ENCODE measurements around the gene DUSP16.
A peak's percentile ranks its signal among the peaks of the same experiment; 100 is the strongest.

DUSP16 gene

DNA sequence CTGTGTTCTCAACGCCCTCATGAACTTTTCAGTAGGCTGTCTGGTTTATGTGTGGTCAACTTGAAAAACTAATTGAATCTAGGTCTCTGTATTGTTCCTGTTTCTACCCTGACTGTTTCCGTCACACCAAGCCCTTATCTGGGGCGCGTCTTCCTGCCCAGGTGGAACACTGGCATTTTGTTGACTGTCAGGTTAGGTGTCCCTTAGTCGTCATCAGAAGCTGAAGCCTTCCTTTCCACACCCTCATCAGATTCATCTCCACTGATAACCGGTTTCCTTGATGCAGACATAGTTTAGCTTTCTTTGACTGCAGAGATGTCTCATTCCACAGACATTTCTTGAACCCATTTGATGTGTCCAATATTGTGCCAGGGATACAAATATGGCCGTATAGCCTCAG, 96.5 kb downstream of the DUSP16 start:
- DNase-seq: peak; percentile 75

DNA sequence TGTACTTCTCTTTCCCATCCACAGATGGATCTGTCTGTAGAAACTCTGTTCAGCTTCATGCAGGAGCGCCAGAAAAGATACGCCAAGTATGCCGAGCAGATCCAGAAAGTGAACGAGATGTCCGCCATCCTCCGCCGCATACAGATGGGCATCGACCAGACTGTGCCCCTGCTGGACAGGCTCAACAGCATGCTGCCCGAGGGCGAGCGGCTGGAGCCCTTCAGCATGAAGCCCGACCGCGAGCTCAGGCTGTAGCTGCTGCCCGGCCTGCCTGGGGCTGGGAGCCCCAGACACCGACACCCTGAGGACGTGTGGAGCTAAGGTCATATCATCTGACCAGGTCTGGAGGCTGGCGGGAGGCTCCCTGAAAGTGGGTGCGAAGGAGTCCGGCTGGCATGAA, 97.1 kb downstream of the DUSP16 start:
- no peak for DNase-seq

DNA sequence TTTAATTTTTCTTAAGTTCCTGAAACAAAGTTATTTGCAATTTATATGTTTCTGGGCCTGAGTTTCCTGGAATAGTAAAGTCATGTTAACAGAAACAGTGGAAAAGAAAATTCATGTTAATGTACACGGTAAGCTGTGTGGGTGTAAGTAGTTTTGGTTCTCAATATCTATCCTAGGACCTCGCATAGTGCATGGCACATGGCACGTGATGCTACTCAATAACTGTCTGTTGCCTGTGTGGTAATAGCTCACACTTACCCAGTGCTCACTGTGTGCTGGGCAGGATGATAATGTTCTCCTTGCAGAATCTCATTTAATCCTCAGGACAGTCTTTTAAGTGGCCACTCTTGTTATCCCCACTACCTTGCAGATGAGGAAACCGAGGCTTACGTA, 100.7 kb downstream of the DUSP16 start:
- DNase-seq: no peak

DNA sequence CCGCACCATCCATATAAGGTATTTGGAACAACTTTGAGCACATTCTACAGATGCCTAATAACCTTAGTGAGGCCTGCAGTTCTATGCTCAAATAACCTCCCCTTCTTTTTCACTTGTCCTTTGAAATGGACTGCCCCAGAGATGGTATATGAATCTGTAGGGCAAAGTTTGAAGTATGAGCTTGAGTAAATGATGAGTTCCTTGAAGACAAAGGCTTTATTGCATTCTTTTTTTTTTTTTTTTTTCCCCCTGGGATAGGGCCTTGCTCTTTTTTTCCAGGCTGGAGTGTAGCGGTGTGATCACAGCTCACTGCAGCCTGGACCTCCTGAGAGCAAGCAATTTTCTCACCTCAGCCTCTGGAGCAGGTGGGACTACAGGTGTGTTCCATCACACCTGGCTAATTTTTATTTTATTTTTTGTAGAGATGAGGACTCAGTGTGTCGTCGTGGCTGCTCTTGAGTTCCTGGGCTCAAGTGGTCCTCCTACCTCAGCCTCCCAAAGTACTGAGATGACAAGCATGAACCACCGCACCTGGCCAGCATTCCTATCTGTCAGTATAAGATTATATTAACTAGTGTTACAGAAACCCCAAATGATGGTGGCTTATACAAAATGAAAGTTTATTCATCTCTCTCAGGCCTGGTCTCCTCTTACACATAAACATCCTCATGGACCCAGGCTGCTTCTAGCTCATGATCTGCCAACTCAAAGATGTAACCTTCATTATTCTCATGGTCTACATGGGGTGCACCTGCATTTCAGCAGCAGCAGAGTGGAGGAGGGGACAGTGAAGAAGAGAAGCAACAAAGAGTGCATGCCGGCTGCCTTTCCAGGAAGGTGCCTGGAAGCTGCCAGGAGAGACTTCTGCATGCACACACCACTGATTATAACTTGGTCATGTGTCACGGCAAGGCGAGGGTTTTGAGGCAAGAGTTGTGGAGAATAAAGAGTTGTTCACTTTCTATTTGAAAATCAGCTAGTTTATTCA, 101.4 kb downstream of the DUSP16 start:
- DNase-seq: peak; percentile 32

DNA sequence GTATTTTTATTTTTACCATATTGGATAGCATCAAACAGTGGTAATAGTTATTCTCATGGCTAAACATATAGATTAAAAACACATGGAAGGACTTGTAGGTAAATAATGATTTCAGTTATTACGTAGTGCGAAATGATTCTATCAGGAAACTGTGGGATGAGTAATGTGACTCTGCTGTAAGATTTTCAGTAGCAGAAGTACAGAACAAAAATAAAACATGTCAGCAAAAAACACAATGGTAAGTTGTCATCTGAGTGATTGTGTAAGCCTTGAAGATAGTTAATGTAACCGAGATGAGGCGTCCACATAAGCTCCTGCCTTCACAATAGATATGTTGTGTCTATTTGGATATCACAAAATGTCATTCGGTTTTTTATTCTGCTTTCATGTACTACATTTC, 106.0 kb downstream of the DUSP16 start:
- no peak for DNase-seq

DNA sequence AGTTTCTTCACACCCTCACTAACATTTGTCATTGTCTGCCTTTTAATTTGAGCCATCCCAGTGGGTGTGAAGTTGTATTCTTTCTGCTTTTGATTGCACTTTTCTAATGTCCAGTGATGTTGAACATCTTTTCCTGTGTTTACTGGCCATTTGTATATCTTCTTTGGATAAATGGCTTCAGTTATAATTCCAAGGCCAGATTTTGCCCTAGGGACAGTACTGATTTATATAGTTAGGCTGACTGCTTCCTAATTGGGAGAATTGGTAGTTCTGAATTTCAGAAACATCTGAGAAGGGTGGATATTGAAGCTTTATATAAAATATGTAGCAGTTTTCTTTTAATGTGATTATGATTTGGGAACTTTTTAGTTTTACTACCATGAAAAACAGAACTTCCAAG, 108.3 kb downstream of the DUSP16 start:
- no peak for DNase-seq

DNA sequence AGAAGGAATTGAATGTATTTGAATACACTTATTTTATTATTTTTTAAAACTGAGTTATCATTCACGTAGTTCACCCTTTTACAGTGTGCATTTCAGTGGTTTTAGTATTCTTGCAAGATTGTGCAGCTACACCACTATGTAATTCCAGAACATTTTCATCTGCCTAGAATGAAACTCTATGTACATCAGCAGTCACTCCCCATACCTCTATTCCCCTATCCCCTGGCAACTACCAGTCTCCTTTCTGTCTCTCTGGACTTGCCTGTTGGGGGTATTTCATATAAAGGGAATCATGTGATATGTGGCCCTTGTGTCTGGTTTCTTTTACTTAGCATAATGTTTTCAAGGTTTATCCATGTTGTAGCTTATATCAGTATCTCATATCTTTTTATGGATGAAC, 109.0 kb downstream of the DUSP16 start:
- no peak for DNase-seq

DNA sequence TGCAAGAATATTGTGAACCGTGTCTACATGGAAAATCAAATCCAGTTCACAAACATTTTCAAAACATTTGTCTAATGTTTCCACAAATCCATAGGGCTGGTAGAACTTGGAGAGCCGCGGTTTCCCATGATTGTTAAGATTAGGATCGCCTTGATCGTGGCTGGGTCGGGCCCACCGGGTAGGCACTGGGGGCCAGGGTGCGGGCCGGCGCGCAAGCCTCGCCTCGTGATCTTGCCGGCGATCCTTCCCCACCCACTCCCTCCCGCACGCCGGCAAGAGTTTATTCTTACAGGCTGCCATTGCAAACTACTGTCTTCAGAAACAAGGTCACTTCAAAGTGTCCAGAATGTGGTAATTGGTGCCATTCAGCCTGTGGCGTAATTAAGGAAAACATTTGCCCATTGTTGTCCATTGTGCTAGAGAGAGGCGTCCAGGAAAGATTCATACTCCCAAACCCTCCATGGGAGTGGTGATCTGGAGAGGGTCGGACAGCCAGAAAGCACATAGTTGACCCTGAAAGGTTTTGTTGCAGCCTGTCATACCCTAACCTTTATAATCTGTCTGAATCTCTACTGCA, 110.2 kb downstream of the DUSP16 start:
- no peak for DNase-seq

DNA sequence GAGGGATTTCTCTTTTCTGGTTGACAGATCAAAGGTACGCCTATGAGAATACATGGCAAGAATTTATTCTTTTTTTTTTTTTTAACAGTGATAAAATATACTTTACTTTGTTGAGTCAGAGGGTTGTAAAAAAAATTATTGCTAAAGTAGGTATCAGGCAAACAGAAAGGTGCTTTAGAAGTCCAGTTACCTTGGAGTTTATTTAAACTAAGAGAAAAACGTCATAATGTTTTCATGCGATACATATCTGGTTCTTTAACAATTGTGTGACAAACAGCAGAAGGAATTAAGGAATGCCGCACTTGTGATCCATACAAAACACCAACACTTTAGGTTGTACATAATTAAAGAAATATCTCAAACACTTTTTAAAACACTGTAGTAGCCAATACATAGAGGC, 111.6 kb downstream of the DUSP16 start:
- DNase-seq: no peak

DNA sequence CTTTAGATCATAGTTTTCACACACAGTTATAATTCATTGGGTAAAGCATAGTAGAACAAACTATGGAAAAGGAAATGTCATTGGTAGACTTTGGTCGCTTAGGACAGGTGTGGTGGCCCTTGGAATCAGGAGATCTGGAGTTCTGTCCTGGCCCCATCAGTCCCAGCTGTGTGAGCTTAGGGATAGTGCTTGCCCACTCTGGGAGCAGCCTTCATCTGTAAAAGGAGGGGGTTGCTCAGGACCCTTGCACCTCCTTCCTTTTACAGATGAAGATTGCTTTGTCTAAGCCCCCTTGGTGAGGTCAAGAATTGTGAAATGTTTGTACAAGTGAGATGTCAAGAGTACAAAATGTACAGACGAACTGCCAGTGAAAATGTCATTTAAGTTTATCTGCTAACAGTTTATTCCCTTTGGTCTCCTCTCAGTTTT, 112.6 kb downstream of the DUSP16 start:
- DNase-seq: no peak

DNA sequence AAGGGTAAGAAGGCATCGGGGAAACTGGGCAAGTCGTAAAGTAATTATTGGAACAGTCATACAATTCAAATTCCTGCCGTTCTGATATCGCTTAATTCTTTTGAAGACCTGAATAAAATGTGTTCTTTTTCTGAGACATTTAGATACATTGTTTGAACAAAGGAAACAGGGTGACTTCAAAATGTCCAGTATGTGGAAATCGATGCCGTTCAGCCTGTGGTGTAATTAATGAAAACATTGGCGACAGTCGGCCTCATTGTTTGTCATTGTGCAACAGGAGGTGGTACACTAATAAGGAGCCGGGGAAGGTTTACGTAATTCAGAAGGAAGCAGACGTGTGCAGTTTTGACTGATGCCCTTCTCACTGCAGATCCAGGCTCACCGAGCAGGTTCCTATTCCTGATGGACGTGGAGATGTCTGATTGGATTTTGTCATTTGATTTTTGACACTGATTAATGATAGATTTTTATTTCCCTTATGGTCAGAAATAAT, 113.1 kb downstream of the DUSP16 start:
- no peak for DNase-seq

DNA sequence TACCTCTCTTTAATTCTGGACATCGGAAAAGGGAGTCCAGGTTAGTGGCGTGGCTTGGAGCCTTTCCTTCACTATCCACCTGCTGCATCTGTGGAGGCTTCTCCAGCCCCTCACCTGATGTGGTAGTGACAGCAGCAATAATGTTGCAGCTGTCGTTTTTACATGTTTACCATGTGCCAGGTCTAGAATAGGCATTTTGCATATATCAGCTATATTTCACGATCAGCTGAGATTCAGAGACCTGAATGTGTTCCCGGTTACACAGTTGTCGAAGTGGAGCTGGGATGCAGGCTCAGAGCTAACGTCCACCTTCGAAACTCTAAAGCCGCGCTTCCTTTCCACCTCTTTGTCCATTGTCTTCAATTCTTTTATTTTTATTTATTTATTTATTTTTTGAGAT, 114.8 kb downstream of the DUSP16 start:
- no peak for DNase-seq

DNA sequence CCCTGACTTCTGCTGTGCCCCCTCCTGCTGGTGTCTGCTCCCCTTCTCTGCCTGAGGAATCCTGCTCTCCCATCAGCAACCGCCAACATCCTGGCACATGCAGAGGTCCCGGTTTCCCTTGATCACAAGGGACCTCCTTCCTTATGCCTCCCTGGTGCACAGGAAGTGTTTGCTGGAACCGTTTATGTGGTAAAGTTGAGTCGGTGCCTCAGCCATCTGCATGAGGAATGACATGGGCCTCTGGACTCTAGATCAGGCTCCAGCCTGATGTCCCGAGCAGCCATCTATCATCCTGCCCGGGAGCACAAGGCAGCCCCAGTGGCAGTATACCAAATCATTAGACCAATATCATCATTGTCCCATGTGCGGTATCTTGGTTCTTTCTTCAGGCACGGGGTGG, 115.4 kb downstream of the DUSP16 start:
- DNase-seq: no peak

DNA sequence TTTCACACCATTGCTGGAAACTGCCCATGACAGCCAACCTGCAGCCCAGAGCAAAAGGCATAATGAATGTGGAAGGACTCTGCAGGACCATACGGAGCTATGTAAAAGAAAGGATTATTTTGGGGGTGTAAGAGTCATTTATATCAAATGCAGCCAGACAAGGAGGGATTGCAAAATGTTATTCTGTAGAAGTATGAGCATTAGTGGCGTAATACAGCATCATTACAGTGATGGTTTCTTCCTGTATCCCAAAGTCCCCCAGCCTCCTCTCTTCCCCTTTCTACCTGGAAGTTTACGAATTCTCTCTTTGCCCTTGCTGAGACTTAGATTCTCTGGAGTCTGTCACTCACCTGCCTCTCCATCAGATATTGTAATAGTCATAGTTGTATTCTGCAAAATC, 115.9 kb downstream of the DUSP16 start:
- no peak for DNase-seq

DNA sequence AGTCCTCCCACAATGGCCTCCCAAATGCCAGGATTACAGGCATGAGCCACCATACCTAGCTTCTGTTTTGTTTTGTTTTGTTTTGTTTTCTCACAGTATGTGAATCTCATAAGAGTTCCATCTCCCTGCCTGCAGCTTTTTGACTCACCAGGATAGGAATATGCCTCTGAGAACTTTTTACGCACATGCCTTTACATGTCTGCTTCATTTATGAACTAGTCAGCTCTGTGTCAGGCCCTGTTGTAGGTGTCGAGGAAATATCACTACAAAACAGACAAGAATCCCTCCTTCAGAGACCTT, 116.8 kb downstream of the DUSP16 start:
- DNase-seq: no peak

DNA sequence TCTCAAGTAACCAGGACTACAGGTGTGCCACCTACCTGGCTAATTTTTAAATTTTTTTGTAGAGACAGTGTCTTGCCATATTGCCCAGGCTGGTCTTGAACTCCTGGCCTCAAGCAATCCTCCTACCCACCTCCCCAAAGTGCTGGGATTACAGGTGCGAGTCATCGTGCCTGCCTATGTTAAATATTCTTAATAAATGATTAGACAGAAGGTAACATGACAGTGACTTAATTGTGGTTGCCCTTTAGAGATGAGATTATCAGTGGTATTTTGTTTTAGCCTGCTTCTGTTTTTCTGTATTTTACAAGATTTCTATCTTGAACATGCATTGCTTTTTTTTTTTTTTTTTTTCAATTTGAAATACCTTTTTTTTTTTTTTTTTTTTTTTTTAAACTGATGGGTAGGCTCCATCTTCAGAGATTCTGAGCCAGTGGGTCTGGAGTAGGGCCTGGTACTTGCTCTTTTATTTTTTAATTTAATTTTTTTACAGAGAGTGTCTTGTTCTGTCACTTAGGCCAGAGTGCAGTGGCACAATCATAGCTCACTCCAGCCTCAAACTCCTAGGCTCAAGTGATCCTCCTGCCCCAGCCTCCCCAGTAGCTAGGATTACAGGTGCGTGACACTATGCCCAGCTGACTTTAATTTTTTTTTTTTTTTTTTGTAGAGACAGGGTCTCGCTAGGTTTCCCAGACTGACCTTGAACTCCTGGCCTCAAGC, 117.3 kb downstream of the DUSP16 start:
- DNase-seq: peak; percentile 46

DNA sequence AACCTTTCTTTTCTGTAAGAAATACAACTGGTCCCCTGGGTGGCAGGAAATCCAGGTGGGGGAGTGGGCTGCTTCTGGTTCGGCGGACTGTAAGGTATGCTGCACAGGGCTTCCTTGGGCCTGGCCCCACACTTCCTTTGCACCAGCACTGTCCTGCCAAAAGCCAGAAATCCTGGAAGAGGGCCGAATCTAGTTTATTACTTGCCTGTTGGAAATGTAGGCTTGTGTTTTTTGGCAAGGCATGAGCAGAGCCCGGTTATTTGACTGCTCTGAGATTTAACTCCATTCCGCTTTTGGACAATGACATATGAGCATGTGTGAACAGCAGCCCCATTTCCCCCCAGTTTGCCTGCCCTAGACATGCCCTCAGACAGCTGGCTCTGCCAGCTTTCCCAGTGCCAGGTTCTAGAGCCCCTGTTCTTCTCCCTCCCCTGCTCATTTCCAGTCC, 119.2 kb downstream of the DUSP16 start:
- no peak for DNase-seq

DNA sequence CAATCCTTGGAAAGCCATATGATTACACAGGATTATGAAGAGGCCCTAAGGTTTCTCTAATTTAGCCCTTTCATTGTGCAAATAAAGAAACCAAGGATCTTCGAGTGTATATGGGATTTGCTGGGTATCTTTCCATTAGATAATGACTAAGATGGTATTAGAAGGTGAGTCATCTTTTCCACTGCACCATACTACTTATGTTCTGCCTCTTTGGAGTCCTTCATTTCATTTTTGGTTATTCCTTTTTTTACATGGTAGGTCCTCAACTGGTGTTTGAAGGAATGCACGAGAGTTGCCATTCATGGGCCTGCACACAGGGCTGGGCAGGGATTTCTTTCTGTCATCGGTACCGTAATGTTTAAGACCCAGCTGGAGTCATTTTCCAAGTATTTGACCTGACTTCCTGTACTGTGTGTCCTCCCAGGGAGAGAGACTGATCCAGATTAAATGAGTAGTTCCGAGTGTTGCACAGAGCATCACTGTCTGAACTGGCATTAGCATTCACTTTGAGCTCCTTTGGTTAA, 120.1 kb downstream of the DUSP16 start:
- DNase-seq: no peak

DNA sequence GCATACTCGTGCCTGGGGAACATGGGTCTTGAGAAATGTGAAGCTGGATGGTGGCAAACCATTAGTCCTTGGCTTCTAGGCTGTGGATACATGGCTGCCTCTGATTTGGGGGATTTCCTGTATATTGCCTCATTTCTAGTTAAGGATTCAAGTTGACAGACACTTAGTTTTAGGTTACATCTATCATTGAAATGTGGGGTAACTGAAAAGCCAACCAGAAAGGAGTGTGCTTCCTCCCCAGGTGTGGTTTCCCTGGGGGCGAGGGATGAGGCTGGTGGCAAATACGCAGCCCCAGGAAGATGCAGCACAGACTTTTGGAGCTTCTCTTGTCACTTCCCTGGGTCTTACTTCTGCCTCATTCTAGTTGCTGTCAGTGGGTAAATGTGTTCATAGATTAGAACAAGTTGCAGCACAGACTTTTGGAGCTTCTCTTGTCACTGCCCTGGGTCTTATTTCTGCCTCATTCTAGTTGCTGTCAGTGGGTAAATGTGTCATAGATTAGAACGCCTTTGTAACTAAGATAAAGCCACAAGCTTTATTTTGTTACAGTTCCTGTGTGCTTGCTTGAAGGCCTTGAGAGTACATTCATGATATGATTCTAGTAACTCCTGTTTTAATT, 120.7 kb downstream of the DUSP16 start:
- DNase-seq: peak; percentile 58

DNA sequence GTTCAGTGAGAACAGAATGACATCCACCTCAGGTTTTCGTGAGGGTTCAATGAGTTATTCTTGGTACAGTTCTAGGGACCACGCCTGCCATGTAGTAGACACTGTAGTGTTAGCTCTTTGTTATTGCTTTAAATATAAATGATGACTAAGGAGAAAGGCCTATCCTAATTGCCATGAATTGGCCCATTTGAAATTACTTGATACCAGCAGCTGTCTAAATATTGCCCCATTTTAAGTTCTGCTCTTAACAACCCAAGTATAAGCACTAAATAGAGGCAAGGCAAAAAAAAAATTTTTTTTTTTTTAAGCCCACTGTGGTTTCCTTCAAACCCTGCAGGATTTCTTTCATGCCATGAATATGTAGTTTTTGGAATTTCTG, 121.2 kb downstream of the DUSP16 start:
- DNase-seq: no peak

DNA sequence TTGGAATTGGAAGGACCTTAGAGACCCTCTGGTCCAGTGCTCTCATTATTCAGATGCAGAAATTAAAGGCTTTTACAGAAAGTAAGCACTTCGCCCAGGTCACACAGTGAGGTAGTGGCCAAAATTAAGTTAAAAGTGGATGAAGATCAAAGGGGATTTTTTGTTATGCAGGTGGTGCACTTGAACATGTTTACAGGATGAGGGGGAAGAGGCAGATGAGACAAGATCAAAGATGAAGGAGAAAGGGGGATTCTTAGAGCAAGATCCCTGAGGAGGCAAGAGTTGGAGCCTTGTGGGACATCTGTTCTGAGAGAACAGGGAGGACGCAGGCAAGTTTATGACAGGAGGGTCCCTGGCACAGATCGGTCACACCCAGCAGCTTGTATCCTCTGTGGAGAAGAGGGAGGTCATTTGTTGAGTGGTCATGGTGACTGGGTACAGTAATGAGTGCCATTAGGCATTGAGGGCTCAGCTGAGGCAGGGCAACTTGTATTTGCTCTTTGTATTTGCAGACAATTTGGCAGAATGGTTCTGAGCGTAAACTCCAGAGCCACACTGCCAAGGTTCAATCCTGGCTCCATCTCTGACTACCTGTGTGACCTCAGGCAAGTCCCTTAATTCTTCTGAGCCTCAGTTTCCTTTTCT, 121.8 kb downstream of the DUSP16 start:
- DNase-seq: no peak

DNA sequence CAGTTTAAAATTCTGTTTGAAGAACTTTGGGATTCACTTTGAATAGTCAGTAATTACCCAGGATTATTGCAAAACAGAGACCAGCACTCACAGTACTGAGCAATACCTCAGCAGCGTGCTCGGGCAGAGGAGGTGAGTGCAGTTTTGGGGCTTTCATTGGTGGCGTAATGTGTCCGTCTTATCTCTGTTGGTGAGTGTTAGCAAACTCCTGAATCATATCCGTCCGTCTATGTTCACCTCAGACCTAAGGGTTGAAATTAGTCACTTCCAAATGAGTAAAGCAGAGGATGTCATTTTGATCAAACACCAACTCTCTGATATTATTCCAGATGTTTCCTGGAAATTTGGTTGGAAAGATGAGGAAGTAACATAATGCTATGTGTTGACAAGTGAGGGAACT, 123.0 kb downstream of the DUSP16 start:
- peak; percentile 68 for DNase-seq

Measured in CD4-positive, alpha-beta T cell treated with Interleukin-6 for 4 hours (primary cell).